Right lobe of liver (tissue), 6 donors: Measurements from ENCODE around the gene ZC3H13. TPM values are rescaled to one million over a fixed set of nuclear protein-coding genes. Genes with fewer than 3 reads are reported as not detected.

Experiments
- ATAC-seq, 4 donors: fragments of 200-7000 bp; cut with Tn5 transposase; one replicate each; pipeline ENCODE4 v1.9.1; 2020; ENCODE audit warnings: mild to moderate bottlenecking in 4 of 4, moderate library complexity in 4 of 4
- DNase-seq, 3 donors: peaks; one replicate each; pipeline ENCODE4 v3.0.0-alpha.2; 2020
- H3K27ac ChIP-seq, 3 donors: fragments of 200-600 bp; one replicate each; pipeline ENCODE4 v1.8.0; 2022
- H3K27me3 ChIP-seq, 2 donors: fragments of 200-600 bp; one replicate each; pipeline ENCODE4 v1.8.0; 2022
- H3K36me3 ChIP-seq, 4 donors: fragments of 200-600 bp; sonication (generic) in 1 of 4; one replicate each; pipeline versions ENCODE4 v1.5.1 to v1.8.0; 2017 to 2022; ENCODE audit warnings: control low read depth in 1 of 4
- H3K4me1 ChIP-seq, 4 donors: fragments of 200-600 bp; sonication (generic) in 1 of 4; one replicate each; pipeline versions ENCODE4 v1.5.1 to v1.8.0; 2017 to 2022; ENCODE audit warnings: control low read depth in 1 of 4
- H3K4me3 ChIP-seq, 3 donors: fragments of 200-600 bp; one replicate each; pipeline ENCODE4 v1.8.0; 2022
- H3K9me3 ChIP-seq, 4 donors: fragments of 200-600 bp; sonication (generic) in 1 of 4; one replicate each; pipeline versions ENCODE4 v1.5.1 to v1.8.0; 2017 to 2022; ENCODE audit warnings: control low read depth in 1 of 4
- POLR2A ChIP-seq: fragments of 450-650 bp; IDR thresholded peaks from one replicate; pipeline ENCODE4 v1.6.1; 2017; ENCODE audit warnings: antibody characterized with exemption, mild to moderate bottlenecking
- WGBS: methylation state at CpG from one replicate; pipeline ENCODE4 v1.1.6; 2018; ENCODE audit warnings: low coverage, low lambda C conversion rate; ENCODE audit not compliant: insufficient coverage; ENCODE audit errors: missing lambda C conversion rate; 5-methylcytosine and 5-hydroxymethylcytosine counted together
- intact Hi-C, 2 donors: fragments of 100-400 bp; cut with DNase I; formaldehyde crosslinking; loops; one replicate each; pipeline versions ENCODE4 v1.11.2 to v1.14.1; 2022
- total RNA-seq, 6 experiments: library from RNA; depleted of rRNA in 2 of 6; stranded (reverse); fragments of >200 nt in 2 of 6; fragmentation: NEBNext Ultra II Directional in 3 of 6; extraction: Animal tissue kit (Norgen Biotek cat#: 25700) in 3 of 6; gene quantifications; one replicate each; pipeline versions ENCODE4 v1.1.0 to v1.2.4, GENCODE V29; 2016 to 2023
- TF ChIP-seq, protein P1 (sequence below), 4 donors: fragments of 200-600 bp in 3 of 4; fragments of 450-650 bp in 1 of 4; IDR thresholded peaks; one replicate each; pipeline versions ENCODE4 v1.5.1 to v1.8.0; 2016 to 2022; ENCODE audit warnings: antibody characterized with exemption in 4 of 4, mild to moderate bottlenecking in 2 of 4
- donor health status: DM: no; HTN: yes; CAD: no.
- donor health status: DM: no; HTN: no; CAD: no.
- donor health status: DM: no; HTN: no; CAD: no.
- donor health status: DM: no; HTN: yes; CAD: no.
- donor health status: DM: no; HTN: yes; CAD: no.

Gene ZC3H13
- total RNA-seq, 6 experiments from 2014 or later = 20.3 to 52.8 (median 50.3) TPM

DNA sequence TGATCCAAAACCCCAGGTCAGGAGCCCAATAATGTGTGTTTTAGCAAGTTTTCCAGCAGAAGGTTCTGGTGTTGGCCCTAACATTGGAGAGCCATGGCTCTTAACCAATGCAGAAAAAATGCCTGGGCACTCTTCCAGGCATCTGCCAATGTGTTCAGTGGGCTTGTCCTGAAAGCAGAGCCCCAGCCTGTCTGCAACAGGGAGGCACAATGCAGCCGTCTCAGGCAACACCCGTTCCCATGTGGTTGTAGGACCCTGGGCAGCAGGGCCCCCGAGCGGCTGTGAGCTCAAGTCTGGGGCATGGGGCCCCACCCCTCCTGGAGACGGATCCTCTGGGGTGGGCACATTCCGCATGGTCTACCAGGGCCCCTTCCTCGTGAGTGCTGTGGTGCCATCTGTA is 142.9 kb downstream of the ZC3H13 start:
- H3K4me1 ChIP-seq = no peaks in the 10 kb centered on the region
- H3K4me3 ChIP-seq = no peak overlapping the region
- 45% methylated on average over 2 of the region's 7 CpGs for WGBS
- H3K27me3 ChIP-seq = no peaks in the 10 kb centered on the region
- no peaks in the 10 kb centered on the region for H3K9me3 ChIP-seq
- ATAC-seq (no peak), DNase-seq (no peak)
- intact Hi-C loops = no loop called here
- no peaks in the 10 kb centered on the region for H3K36me3 ChIP-seq
- no peak overlapping the region for H3K27ac ChIP-seq
- TF ChIP-seq, protein P1, sequence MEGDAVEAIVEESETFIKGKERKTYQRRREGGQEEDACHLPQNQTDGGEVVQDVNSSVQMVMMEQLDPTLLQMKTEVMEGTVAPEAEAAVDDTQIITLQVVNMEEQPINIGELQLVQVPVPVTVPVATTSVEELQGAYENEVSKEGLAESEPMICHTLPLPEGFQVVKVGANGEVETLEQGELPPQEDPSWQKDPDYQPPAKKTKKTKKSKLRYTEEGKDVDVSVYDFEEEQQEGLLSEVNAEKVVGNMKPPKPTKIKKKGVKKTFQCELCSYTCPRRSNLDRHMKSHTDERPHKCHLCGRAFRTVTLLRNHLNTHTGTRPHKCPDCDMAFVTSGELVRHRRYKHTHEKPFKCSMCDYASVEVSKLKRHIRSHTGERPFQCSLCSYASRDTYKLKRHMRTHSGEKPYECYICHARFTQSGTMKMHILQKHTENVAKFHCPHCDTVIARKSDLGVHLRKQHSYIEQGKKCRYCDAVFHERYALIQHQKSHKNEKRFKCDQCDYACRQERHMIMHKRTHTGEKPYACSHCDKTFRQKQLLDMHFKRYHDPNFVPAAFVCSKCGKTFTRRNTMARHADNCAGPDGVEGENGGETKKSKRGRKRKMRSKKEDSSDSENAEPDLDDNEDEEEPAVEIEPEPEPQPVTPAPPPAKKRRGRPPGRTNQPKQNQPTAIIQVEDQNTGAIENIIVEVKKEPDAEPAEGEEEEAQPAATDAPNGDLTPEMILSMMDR (IDR thresholded peaks at IDR 0.05) = no peak
- no peak for TF ChIP-seq POLR2A

DNA sequence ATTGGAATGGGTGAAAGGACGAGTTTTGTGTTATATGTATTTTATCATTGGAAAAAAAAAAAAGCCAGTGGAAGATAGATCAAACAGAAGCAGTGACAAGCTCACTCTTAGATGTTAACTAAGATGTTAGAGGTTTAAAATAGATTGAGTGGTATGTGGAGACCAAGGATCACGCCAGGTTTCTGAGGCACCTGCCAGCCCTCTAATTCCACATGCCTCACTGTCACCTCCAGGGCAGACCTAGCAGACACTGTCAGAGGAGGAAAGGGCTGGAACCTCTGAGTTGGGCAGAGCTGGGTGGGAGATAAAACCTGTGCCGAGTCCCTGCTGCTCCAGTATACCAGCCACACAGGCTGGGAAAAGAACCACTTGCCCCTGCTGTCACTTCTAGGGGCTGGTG is 143.5 kb downstream of the ZC3H13 start:
- ATAC-seq (no peak), DNase-seq (no peak)
- intact Hi-C loops = no loop called here
- Histone ChIP-seq H3K9me3 (no peaks in the 10 kb centered on the region), H3K36me3 (no peaks in the 10 kb centered on the region), H3K27ac (no peak overlapping the region), H3K4me1 (no peaks in the 10 kb centered on the region), H3K27me3 (no peaks in the 10 kb centered on the region), H3K4me3 (no peak overlapping the region)
- TF ChIP-seq POLR2A = no peak
- TF ChIP-seq, protein P1 (IDR thresholded peaks at IDR 0.05) = no peak
- 73% methylated on average over 3 of the region's 3 CpGs for WGBS

DNA sequence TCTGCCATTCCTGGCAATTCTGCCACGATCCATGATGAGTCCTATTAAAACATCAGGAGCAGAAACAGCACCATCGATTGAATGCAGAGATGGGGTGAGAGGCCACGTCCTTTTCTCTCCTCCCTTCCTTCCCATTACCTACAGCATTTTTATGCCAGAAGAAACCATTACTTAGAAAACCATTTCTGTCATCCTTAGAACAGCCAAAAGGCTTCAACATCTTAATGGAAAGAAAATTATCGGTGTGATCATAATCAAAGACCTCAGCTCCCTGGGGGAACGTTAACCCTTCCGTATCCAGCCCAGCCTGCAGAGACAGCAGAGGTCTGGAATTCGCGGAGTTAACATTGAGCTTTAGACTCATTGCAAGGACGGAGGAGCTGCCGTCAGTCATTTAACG is 145.0 kb downstream of the ZC3H13 start:
- H3K36me3 ChIP-seq = no peaks in the 10 kb centered on the region
- TF ChIP-seq, protein P1 (IDR thresholded peaks at IDR 0.05) = no peak
- no peak for TF ChIP-seq POLR2A
- DNase-seq (no peak), ATAC-seq (no peak)
- H3K4me3 ChIP-seq = no peak overlapping the region
- WGBS = 35% methylated on average over 11 of the region's 11 CpGs
- intact Hi-C loops = no loop called here
- no peaks in the 10 kb centered on the region for H3K27me3 ChIP-seq
- H3K27ac ChIP-seq = no peak overlapping the region
- H3K9me3 ChIP-seq = no peaks in the 10 kb centered on the region
- H3K4me1 ChIP-seq = no peaks in the 10 kb centered on the region

Other genes starting within 250 kb of the ZC3H13 start
- gene SIAH3, start 201.0 kb downstream of the ZC3H13 start, total RNA-seq = not detected
- gene CPB2, start 52.3 kb upstream of the ZC3H13 start, total RNA-seq = 100 to 1,000 TPM; 342 to 693 (median 554) TPM
- 10 to 100 TPM; 19.7 to 58.1 (median 22.8) TPM for gene LCP1, start 129.4 kb upstream of the ZC3H13 start, total RNA-seq
- gene LRRC63, start 159.2 kb upstream of the ZC3H13 start, total RNA-seq = under 1 TPM in 1 of 6 experiments, not detected in 5; 0.12 TPM